Mesodermal cell (in vitro differentiated cells): ENCODE measurements around the gene AK4.

Experiments
- H3K27ac ChIP-seq: 2 replicates; pipeline ENCODE4 v1.7.0; 2013; ENCODE audit warnings: mild to moderate bottlenecking, low read depth, low read length, moderate library complexity; ENCODE audit not compliant: severe bottlenecking
- H3K36me3 ChIP-seq: 2 replicates; pipeline ENCODE4 v1.7.1; 2013; ENCODE audit warnings: mild to moderate bottlenecking, low read length, moderate library complexity; ENCODE audit not compliant: control insufficient read depth, insufficient read depth
- H3K4me1 ChIP-seq: one replicate; pipeline ENCODE4 v1.7.1; 2013; ENCODE audit warnings: mild to moderate bottlenecking, low read length; ENCODE audit not compliant: insufficient read depth, control insufficient read depth, poor library complexity, severe bottlenecking
- H3K4me3 ChIP-seq: 2 replicates; pipeline ENCODE4 v1.7.0; 2013; ENCODE audit warnings: low read length, control low read depth, mild to moderate bottlenecking; ENCODE audit not compliant: insufficient read depth, poor library complexity, severe bottlenecking; ENCODE audit errors: extremely low read depth
- H3K9me3 ChIP-seq: 2 replicates; pipeline ENCODE4 v1.7.1; 2013; ENCODE audit warnings: mild to moderate bottlenecking, low read length, moderate library complexity; ENCODE audit not compliant: control insufficient read depth
- WGBS, 2 experiments: methylation state at CpG; one replicate each; pipeline ENCODE4 v1.1.5; 2013; ENCODE audit warnings: missing lambda C conversion rate in 2 of 2; ENCODE audit not compliant: insufficient coverage in 2 of 2; 5-methylcytosine and 5-hydroxymethylcytosine counted together

AK4 gene

GRCh38 chr1:65196926-65197325 lies 48.9 kb downstream of the AK4 start:
- 100% methylated on average over 1 to 2 of the region's 5 CpGs for WGBS, 2 experiments
- Histone ChIP-seq H3K9me3 (no peaks in the 10 kb centered on the region), H3K4me3 (no peak overlapping the region), H3K27ac (no peak overlapping the region), H3K36me3 (no peaks in the 10 kb centered on the region), H3K4me1 (no peaks in the 10 kb centered on the region)

- Histone ChIP-seq H3K36me3 (no peaks in the 10 kb centered on the region), H3K9me3 (no peaks in the 10 kb centered on the region), H3K4me3 (no peak overlapping the region), H3K27ac (no peak overlapping the region), H3K4me1 (no peaks in the 10 kb centered on the region)
- 100% methylated on average over 3 of the region's 4 CpGs; no CpG with 5 or more reads in 1 of the 2 experiments for WGBS, 2 experiments
Observed at GRCh38 chr1:65197636-65198035, 49.6 kb downstream of the AK4 start.

GRCh38 chr1:65198096-65198495 lies 50.1 kb downstream of the AK4 start:
- Histone ChIP-seq H3K9me3 (no peaks in the 10 kb centered on the region), H3K36me3 (no peaks in the 10 kb centered on the region), H3K4me1 (no peaks in the 10 kb centered on the region), H3K27ac (no peak overlapping the region), H3K4me3 (no peak overlapping the region)
- WGBS, 2 experiments: no CpG with 5 or more reads among the region's 1 CpG

GRCh38 chr1:65200411-65200810 lies 52.4 kb downstream of the AK4 start:
- Histone ChIP-seq H3K4me3 (no peak overlapping the region), H3K36me3 (no peaks in the 10 kb centered on the region), H3K9me3 (no peaks in the 10 kb centered on the region), H3K27ac (no peak overlapping the region), H3K4me1 (no peaks in the 10 kb centered on the region)
- WGBS, 2 experiments: 91 to 100% methylated on average over 2 of the region's 2 CpGs

GRCh38 chr1:65206836-65207235 lies 58.8 kb downstream of the AK4 start:
- H3K4me1 ChIP-seq: no peaks in the 10 kb centered on the region
- WGBS, 2 experiments: 83% methylated on average over 2 of the region's 2 CpGs; no CpG with 5 or more reads in 1 of the 2 experiments
- H3K4me3 ChIP-seq: no peak overlapping the region
- H3K27ac ChIP-seq: no peak overlapping the region
- H3K36me3 ChIP-seq: no peaks in the 10 kb centered on the region
- no peaks in the 10 kb centered on the region for H3K9me3 ChIP-seq

- H3K36me3 ChIP-seq: no peaks in the 10 kb centered on the region
- H3K4me1 ChIP-seq: no peaks in the 10 kb centered on the region
- H3K4me3 ChIP-seq: no peak overlapping the region
- no peaks in the 10 kb centered on the region for H3K9me3 ChIP-seq
- 91 to 92% methylated on average over 4 of the region's 4 CpGs for WGBS, 2 experiments
- H3K27ac ChIP-seq: no peak overlapping the region
Observed at GRCh38 chr1:65207317-65207716, 59.3 kb downstream of the AK4 start.

- no peaks in the 10 kb centered on the region for H3K4me1 ChIP-seq
- WGBS, 2 experiments: 91 to 100% methylated on average over 4 to 5 of the region's 8 CpGs
- no peak overlapping the region for H3K27ac ChIP-seq
- no peaks in the 10 kb centered on the region for H3K9me3 ChIP-seq
- H3K4me3 ChIP-seq: no peak overlapping the region
- no peaks in the 10 kb centered on the region for H3K36me3 ChIP-seq
Observed at GRCh38 chr1:65208563-65208973, 60.6 kb downstream of the AK4 start.

- Histone ChIP-seq H3K9me3 (no peaks in the 10 kb centered on the region), H3K36me3 (no peaks in the 10 kb centered on the region), H3K4me3 (no peak overlapping the region), H3K27ac (no peak overlapping the region), H3K4me1 (no peaks in the 10 kb centered on the region)
- WGBS, 2 experiments: 75 to 83% methylated on average over 3 to 4 of the region's 6 CpGs
Observed at GRCh38 chr1:65209005-65209885, 61.2 kb downstream of the AK4 start.

GRCh38 chr1:65210325-65210724 lies 62.3 kb downstream of the AK4 start:
- no peaks in the 10 kb centered on the region for H3K9me3 ChIP-seq
- 90% methylated on average over 4 of the region's 5 CpGs for WGBS, 2 experiments
- H3K4me3 ChIP-seq: no peak overlapping the region
- H3K27ac ChIP-seq: no peak overlapping the region
- no peaks in the 10 kb centered on the region for H3K4me1 ChIP-seq
- H3K36me3 ChIP-seq: no peaks in the 10 kb centered on the region

GRCh38 chr1:65211331-65211730 lies 63.3 kb downstream of the AK4 start:
- WGBS, 2 experiments: 87 to 100% methylated on average over 2 to 3 of the region's 6 CpGs
- H3K4me1 ChIP-seq: no peaks in the 10 kb centered on the region
- no peak overlapping the region for H3K27ac ChIP-seq
- no peaks in the 10 kb centered on the region for H3K36me3 ChIP-seq
- no peak overlapping the region for H3K4me3 ChIP-seq
- H3K9me3 ChIP-seq: no peaks in the 10 kb centered on the region

GRCh38 chr1:65213271-65214023 lies 65.4 kb downstream of the AK4 start:
- Histone ChIP-seq H3K4me1 (no peaks in the 10 kb centered on the region), H3K4me3 (no peak overlapping the region), H3K27ac (no peak overlapping the region), H3K9me3 (no peaks in the 10 kb centered on the region), H3K36me3 (no peaks in the 10 kb centered on the region)
- WGBS, 2 experiments: 73 to 89% methylated on average over 2 of the region's 5 CpGs
